Measurements from ENCODE around the gene CEP131. TPM values are rescaled to one million over a fixed set of nuclear protein-coding genes. Genes with fewer than 3 reads are reported as not detected.

CEP131 gene
- total RNA-seq, 1 donor from 2014 or later = 12.2 TPM

GRCh38 chr17:81160306-81160705 is 62.5 kb downstream of the CEP131 start:
- no peak for TF ChIP-seq CTCF (IDR thresholded peaks at IDR 0.05)
- Mint-ChIP-seq H3K4me1 (ENCODE audit: unreplicated experiment) (no peaks in the 10 kb centered on the region), H3K27ac (ENCODE audit: unreplicated experiment) (no peak overlapping the region), H3K9me3 (ENCODE audit: unreplicated experiment) (no peaks in the 10 kb centered on the region), H3K4me3 (ENCODE audit: unreplicated experiment) (no peak overlapping the region), H3K27me3 (ENCODE audit: unreplicated experiment) (no peaks in the 10 kb centered on the region), H3K36me3 (ENCODE audit: unreplicated experiment) (no peaks in the 10 kb centered on the region)
- DNase-seq (ENCODE audit: extremely low spot score, unreplicated experiment) = no peak

GRCh38 chr17:81159611-81160265 is 63.0 kb downstream of the CEP131 start:
- no peak overlapping the region for H3K4me3 Mint-ChIP-seq (ENCODE audit: unreplicated experiment)
- no peaks in the 10 kb centered on the region for H3K36me3 Mint-ChIP-seq (ENCODE audit: unreplicated experiment)
- DNase-seq (ENCODE audit: extremely low spot score, unreplicated experiment) = no peak
- no peak overlapping the region for H3K27ac Mint-ChIP-seq (ENCODE audit: unreplicated experiment)
- TF ChIP-seq CTCF (IDR thresholded peaks at IDR 0.05) = no peak
- H3K9me3 Mint-ChIP-seq (ENCODE audit: unreplicated experiment) = no peaks in the 10 kb centered on the region
- H3K27me3 Mint-ChIP-seq (ENCODE audit: unreplicated experiment) = peaks cover 3% of the 10 kb centered on the region
- no peaks in the 10 kb centered on the region for H3K4me1 Mint-ChIP-seq (ENCODE audit: unreplicated experiment)

- DNase-seq (ENCODE audit: extremely low spot score, unreplicated experiment) = no peak
- Mint-ChIP-seq H3K36me3 (ENCODE audit: unreplicated experiment) (no peaks in the 10 kb centered on the region), H3K27me3 (ENCODE audit: unreplicated experiment) (peaks cover 3% of the 10 kb centered on the region), H3K9me3 (ENCODE audit: unreplicated experiment) (no peaks in the 10 kb centered on the region), H3K27ac (ENCODE audit: unreplicated experiment) (no peak overlapping the region), H3K4me3 (ENCODE audit: unreplicated experiment) (no peak overlapping the region), H3K4me1 (ENCODE audit: unreplicated experiment) (no peaks in the 10 kb centered on the region)
- TF ChIP-seq CTCF (IDR thresholded peaks at IDR 0.05) = no peak
These were observed 63.8 kb downstream of the CEP131 start for GRCh38 chr17:81158688-81159590.

GRCh38 chr17:81157848-81158687 is 64.7 kb downstream of the CEP131 start:
- no peaks in the 10 kb centered on the region for H3K36me3 Mint-ChIP-seq (ENCODE audit: unreplicated experiment)
- H3K27me3 Mint-ChIP-seq (ENCODE audit: unreplicated experiment) = peaks cover 8% of the 10 kb centered on the region
- no peak for DNase-seq (ENCODE audit: extremely low spot score, unreplicated experiment)
- H3K27ac Mint-ChIP-seq (ENCODE audit: unreplicated experiment) = no peak overlapping the region
- H3K4me1 Mint-ChIP-seq (ENCODE audit: unreplicated experiment) = no peaks in the 10 kb centered on the region
- no peak overlapping the region for H3K4me3 Mint-ChIP-seq (ENCODE audit: unreplicated experiment)
- H3K9me3 Mint-ChIP-seq (ENCODE audit: unreplicated experiment) = no peaks in the 10 kb centered on the region
- no peak for TF ChIP-seq CTCF (IDR thresholded peaks at IDR 0.05)

All from osteocyte (in vitro differentiated cells).